ENCODE results near the gene ZBTB20.

ZBTB20 gene

DNA sequence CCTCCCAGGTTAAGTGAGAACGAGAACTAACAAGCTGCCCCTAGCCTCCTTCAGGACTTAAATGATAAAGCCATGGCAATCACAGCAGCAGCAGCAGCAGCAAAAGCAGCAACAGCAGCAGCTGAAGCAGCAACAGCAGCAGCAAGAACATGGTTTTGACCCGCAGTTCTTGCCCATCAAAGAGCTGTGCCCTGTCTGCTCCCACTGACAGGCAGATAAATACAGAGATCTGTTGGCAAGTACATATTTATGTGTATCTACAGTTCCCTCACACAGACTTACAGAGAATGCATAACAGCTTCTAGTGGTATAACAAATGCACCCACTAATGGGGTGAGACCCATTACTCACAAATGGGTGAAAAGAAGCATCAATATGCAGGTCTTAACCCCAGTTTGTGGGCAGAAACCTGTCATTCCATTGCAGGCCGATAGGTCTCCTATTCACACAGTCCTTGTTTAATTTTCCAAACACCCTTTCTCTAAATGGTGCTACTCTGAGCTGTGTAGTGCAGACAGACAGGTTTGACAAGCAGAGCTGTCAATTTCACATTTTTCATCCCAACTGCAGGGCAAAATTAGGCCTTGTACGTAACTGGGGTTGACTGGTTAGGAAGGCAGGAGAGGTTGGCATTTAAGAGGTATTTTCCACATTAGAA, 537.0 kb downstream of the ZBTB20 start:
- DNase-seq = no peak

DNA sequence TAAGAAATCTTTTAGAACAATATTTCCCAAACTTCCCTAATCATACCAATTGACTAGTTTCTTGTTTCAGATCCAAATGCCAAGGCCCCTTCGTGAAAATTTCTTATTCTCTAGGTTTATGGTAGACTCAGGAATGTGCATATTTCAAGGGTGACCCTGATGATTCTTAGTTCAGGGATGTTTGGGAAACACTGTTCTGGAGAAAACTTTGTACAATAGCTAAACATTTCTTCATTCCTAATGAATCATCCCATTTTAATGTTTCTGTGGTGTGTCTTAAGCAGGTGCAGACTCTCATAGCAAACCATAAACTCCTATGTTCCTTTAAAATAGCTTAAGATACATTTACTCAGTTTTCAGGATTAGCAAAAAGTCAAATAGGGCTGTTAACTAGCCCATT, 538.8 kb downstream of the ZBTB20 start:
- DNase-seq = peak; percentile 92

DNA sequence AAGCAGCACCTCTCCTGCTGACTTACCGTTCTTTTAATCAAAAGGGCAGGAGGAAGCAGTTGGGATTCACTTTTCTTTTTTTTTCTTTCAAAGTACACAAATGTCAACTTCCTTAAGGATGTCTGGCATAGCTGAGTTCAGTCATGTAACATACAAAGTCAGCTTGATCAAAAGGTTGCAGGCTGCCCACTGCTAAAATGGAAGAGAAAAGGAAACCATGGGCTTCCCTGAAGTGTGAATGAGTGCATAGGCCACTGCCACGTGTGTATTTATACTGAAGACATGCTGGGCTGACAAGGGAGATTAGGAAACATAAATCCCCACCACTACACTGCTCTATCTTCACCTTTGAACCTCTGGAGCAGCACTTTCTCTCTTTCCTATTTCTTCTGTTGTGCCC, 540.8 kb downstream of the ZBTB20 start:
- no peak for DNase-seq

DNA sequence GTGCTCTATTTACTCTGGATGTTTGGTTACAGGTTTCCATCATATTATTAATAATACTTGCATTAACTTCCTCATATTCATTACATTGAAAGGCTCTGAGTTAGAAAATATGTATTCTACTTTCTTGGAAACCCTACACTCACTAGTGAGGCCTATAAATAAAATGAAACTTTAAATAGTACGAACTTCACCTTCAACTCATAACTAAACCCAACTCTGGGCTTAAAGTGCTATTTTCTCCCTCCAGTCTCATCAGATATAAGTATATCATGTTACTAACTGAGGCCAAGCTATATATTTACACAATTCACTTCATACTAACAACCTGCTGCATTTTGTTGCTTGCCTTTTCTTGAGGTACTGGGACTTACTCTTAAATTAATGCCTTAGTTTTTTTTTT, 546.5 kb downstream of the ZBTB20 start:
- no peak for DNase-seq

DNA sequence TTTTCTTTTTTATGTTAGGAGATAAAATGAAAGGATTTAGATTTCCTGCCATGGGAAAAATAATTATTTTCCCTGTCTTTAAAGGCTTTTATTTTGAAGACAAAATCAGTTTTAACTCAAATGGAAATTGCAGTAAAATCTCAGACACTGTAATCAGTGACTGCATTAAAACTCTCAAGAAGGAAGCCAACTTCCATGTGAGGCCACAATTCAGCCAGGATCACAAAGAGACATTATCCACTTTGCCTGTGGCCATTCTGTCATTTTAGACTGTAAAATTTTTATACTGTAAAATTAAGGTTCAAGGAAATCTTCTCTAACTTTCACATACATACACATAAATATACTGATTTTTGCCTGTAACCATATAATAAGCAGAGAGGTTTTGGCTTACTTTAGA, 549.2 kb downstream of the ZBTB20 start:
- no peak for DNase-seq

DNA sequence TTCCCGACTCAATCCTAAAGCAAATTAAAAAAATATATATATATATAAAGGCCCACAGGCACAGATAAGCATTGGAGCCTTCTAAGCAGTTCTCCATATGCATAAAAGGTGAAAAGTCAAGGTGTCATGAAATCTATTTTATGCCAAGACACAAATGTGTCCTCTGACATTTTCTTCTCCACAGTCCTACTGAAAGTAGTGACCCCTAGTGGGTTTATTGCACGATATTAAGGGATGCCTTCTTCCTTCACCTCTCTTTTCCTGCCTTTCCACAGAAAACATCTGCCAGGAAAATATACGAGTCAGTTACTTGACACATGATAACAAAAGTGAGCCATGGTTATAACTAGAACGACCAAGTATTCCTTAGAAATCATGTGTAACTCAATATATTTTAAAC, 550.1 kb downstream of the ZBTB20 start:
- DNase-seq = peak; percentile 11

DNA sequence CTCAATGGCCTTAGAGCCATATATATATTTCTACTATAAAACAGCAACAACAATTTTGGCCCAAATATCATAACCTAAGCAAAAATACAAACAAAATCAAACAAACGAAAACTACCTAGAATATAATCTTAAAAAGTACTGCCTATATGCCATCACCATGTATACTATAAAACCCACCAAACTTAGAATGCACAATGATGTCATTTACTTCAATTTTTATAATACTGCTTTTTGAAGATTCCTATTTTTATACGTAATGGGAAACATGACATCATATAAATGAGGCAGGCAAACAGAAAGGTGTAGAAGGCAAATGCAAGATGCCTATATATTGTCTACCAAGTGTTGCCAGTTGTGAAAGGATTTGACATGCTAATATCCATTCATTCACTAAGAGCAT, 550.9 kb downstream of the ZBTB20 start:
- no peak for DNase-seq

DNA sequence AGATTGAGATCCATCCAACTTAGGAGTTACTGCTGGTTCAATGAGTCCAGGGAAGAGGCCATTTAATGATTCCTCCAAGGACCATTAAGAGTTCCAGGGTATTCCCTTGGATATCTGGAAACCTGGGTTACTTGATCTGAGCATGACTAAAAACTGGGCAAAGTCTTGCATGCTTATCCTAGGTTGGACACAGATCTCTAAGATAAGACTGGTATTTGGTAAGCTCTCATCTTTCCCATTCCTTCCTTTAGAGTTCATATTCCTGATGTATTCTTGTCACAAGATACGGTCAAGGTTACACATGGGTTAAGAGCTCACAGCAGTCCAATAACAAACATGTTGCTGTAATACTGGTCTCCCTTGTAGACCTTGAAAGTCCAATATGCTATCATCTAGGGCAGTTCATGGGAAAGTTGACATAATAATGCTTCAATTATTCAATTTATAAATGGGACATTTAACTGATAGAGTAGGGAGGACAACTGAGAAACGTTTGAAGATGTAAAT, 551.5 kb downstream of the ZBTB20 start:
- DNase-seq = peak; percentile 7

DNA sequence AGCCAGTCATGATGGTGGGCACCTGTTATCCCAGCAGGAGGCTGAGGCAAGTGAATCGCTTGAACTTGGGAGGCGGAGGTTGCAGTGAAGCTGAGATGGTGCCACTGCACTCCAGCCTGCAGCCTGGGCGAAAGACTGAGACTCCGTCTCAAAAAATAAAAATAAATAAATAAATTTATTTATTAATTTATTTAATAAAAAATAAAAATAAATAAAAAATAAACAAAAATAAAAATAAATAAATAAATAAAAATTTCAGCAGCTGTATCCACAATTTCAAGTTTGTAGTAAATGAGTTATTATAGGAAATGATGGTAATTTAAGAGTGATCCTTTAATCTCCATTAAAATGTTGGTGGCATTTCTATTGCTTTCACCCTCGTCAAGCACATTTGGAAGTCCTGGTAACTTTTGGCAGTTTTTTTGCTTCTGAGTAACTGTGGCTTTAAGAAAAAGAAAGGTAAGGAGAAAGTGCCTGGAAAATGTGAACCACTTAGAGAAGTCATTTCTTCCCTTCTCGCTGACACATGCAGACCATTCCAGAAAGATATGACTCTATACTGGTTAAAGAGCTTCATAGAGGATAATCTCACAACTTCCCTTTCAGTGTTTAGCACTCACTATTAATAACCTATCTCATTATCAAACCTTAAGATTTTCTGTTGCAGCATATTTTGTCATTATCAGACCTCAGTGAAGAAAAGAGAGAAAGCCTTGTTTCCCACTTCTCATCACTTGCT, 556.6 kb downstream of the ZBTB20 start:
- no peak for DNase-seq

DNA sequence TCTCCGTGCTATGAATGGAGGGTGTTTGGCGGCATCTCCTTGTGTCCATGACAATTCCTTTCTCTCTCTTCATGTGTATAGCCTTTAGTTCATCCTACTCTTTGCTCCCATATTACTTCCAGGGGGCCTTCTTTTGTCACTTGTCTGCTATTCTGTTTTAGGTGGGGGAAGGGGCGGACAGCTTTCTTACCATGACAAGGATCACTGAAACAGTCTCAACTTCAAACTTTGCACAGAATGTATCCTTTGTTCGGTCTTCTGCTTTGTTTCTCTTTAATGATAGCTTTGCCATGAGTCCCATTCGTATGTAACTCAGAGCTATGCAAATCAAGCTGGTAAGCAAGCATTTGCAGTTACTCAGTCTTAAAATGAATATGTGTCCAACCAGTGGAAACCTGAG, 559.1 kb downstream of the ZBTB20 start:
- DNase-seq = no peak

DNA sequence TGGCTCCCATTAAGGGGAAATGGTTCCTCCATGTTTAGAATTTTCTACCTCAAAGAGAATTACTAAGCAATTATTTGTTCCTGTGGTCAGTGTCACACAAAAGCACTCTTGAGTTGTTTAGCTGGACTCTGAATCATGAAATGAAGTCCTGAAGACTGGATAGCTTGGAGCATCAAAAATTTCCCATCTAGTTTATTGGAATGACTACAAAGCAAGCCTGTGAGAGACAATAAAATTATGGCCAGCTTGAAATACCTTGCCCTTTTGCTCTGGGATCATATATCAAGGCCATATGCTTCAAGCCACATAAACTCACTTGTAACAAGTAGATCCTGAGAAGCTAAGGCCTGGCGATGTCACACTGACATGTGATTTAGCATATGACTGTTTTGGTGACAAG, 561.0 kb downstream of the ZBTB20 start:
- no peak for DNase-seq

DNA sequence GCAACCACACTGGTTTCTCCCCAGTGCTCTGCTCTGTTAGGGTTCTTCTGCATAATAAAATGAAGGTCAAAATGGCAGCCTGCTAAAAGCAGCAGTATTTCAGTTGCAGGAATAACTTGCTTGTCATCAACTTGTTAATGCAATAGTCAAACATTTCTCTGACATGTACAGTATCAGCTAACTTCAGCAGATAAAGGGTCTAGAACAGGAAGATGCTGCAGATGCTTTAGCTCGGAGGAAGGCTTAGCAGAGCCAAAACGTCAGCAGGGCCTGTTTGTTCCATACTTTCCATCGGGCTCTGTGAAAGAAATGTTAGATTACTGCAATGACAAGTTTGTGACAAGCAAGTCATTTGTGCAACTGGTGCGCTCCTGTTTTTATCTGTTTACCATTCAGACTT, 561.4 kb downstream of the ZBTB20 start:
- DNase-seq = no peak

DNA sequence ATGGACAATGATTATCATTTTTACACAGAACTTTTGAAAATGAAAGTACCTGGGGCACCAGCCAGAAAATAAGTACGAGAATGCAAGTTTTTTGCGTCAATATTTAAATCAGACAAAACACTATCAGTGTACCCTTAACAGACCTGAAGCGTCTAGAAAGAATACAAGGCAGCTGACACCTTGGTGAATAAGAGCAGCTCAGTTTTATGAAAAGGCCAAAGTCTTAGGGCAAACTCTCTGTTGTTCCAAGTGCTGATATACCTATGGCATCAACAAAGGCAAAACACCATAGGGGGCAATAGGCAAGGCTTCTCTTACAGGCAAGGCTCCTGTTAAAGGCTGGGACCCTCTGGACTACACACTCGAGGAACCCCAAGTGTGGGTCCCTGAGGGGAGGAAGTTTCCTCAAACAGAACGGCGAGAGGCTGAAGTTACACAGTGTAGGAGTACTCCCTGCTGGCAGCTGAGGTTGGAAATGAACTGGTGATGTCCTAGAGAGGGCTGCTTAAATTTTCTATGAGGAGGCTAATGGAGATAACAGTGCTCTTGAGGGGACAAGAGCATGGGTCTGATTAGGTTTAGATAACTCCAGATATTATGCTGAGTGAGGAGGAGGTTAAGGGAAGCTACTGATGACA, 562.2 kb downstream of the ZBTB20 start:
- DNase-seq = no peak

DNA sequence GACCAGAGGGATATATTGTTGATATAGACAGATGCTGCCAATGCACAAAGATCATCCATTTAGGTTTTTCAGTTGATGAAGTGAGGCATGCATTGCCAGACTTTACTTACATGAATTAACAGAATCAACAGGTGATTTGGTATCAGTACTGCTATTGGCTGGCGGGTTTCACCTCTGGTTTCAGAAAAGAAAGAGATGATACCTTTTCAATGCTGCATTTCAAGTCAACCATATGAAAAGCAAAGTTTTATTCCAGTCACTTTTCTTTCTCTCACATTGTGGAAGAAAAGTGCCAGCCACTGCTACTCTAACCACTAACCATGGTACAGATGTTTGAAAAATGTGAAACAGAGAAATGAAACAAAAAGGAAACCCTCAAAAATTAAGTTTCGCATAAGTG, 564.2 kb downstream of the ZBTB20 start:
- no peak for DNase-seq

DNA sequence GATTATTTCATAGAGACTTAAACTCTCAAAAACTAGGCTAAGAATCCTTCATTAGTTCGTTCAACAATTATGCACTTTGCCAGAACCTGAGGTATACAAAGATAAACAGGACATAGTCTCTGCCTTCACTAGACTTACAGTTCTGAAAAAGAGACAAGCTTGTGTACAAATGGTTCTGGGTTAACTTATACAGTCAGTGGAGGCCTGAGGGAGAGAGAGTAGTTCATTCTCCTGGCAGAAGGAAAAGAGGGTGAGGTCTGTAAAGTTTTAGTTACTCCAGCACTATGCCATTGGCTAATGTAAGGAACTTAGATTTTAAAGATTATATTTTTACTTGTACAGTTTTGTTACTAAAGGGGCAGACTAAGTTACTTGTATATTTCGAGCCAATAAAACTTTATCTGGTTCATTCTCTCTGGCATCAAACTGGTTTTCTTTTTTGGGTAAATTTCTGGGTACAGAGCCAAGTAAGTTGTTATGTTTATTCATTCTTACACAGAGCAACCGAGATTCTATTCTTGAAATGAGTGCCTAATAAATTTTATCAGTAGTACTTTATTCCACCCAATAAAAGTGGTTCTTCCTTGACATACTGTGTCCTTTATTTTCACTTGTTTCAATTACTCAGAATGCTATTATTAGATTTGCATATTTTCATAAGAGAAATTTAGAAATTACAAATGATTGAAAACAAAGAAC, 574.6 kb downstream of the ZBTB20 start:
- DNase-seq = no peak

DNA sequence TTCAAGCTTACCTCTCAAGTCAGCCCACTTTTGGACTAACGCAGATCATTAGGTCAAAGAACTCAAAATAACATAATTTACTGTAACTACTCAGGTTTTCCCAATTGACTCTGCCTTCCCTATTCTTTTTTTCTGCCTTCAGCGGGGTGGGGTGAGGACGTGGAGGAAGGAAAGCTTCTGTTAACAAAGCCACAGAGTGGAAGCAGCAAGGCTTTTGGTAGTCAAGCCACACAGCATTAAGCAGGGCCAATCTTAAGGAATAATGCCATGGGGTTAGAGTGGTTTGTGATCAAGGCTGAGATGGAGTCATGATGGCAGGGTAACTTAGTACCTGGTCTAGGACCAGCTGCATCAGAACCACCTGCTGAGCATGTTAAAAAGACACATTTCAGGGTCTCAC, 575.7 kb downstream of the ZBTB20 start:
- DNase-seq = no peak

DNA sequence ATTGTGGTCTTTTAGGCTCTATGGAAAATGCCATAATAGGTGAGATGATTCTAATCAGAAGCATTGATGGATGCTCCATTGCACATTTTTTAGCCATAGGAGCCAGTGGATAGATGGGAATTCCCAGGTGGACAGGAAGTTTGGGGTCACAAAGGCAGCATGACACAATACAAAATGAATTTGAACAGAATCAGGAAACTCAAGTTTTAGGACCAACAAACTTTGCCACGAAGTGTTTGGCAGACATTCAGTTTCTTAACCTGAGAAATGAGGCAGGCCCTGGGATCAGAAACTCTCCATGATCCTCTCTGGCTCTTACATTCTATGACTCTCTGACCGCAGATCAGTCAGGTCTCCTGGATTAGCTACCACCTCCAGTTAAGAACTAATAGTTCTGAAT, 577.9 kb downstream of the ZBTB20 start:
- peak; percentile 50 for DNase-seq

DNA sequence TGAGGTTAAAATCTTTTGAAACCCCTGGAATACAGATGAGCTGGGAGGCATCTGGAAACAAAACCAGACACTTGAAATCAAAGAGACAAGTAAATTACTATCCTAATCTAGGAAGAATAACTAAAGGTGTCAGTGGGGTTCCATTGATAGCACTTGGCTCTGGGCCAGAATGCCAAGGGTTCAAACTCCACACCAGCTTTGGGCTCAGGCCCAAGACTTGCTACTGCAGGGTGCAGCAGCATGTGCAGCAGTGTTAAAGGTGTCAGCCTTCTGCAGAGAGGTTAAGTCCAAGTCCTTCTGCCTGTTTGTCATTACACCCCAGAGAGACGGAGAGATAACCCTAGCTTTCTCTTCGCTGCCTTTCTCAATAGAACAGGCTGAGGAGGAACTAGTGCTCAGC, 579.3 kb downstream of the ZBTB20 start:
- no peak for DNase-seq

DNA sequence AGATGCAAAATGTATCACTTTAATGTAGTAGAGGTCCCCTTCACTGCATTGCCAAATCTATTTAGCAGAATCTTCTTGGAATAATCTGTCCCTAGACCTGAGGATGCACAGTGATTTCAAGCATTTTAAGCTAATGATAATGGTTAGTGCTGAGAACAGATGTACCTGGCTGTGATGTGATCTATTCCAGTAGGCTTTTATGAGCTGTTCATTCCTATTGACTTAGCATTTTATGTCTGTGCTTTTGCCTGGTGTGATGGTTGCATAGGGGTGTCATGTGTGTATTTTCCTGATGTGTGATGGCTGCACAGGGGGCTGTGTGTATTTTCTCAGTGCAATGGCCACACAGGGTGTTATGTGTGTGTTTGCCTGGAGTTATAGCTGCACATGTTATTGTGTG, 580.3 kb downstream of the ZBTB20 start:
- no peak for DNase-seq

DNA sequence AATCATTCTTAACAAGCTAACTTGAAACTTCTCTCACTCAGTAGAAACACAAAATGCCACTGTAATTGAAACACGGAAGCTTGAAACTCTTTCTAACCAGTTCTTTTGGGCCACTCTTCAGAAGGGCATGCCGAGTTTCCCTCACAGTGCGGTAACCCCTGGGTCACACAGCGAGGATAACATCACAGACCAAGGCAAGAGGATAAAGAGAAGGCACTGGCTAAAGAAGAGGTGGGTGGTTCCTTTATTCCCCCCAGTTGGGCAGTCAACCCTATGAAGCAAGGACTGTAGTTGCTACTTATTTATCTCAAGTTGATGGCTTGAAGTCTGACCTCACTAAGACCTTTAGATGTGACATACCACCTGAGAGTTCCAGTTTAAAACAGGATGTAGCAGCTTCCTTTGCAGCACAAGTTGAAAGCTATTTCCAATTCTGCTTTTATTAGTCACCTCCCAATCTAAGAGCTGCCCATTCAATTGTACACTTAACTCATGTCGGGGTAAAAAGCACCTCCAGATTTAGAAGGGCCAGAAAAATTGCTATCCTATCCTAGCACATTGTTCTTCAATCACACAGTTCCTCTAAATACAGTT, 580.8 kb downstream of the ZBTB20 start:
- DNase-seq = no peak

DNA sequence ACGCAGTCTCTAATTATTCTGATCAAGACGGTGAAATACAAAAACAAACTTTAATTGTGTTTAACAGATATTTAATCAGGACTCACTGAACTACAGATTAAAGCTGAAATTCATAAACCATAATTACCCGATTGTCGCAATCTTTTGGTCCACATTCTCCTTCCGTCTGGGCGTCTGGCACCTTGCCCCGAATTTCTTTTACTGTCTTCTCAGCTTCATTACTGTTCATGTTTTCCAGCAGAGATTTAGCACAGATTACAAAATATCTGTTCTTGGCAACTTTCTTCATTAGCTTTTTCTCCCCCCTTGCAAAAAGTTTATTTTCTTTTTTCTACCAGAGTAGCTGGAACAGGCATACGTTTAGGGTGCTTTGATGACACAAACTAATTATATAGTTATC, 581.9 kb downstream of the ZBTB20 start:
- no peak for DNase-seq

DNA sequence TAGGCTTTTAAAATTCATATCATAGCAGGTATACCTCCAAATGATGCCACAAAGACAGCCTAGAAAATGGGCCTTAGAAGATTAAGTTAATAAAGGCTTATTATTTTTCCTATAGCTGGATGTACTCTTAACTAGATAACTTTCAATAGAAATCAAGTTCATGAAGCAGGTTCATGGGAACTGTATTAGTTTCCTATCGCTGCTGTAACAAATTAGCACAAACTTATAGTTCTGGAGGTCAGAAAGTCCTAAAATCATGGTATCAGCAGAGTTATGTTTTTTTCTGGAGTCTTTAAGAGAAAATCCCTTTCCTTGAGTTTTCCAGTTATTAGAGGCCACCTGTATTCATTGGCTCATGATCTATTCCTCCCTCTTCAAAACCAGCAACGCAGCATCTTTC, 583.4 kb downstream of the ZBTB20 start:
- no peak for DNase-seq

DNA sequence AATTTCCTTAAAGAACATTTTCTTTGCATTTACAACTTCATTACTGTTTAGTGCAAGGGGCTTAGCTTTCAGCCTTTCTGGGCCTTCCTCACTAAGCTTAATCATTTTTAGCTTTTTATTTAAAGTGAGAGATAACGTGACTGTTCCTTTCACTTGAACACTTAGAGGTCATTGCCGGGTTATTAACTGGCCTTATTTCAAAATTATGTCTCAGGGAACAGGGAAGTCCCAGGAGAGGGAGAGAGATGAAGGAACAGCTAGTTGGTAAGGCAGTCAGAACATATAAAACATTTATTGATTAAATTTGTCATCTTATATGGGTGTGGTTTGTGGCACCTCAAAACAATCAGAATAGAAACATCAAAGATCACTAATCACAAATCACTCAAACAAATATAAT, 584.5 kb downstream of the ZBTB20 start:
- DNase-seq = no peak

Data from EL (cell line).